Stimulated activated CD8-positive, alpha-beta memory T cell treated with anti-CD3 and anti-CD28 coated beads, Interleukin-15, amount 100 ng/mL, for 1 hour (primary cell): Measurements from ENCODE around the gene ERGIC2.
"Not testable (repeated sequence)": the region's sequence is repeated elsewhere in the genome, so short reads cannot be mapped to it uniquely, and the experiment has no call there.

Experiments used
- DNase-seq: peaks from one replicate; pipeline ENCODE4 v3.0.0-alpha.2; 2020; ENCODE audit warnings: low read depth

ERGIC2 gene

GRCh38 chr12:29380536-29381523 lies at the start of gene ERGIC2:
ERGIC2 (minus strand) TSS chr12:29381172; CDS start chr12:29371633, 9,539 bp downstream.
- DNase-seq = peak; percentile 78

GRCh38 chr12:29430716-29431044 lies 49.7 kb upstream of the ERGIC2 start:
- no peak for DNase-seq

GRCh38 chr12:29429999-29430715 lies 49.2 kb upstream of the ERGIC2 start:
- DNase-seq = no peak

- no peak for DNase-seq
Observed at GRCh38 chr12:29428633-29429032, 47.7 kb upstream of the ERGIC2 start.

- no peak for DNase-seq
Observed at GRCh38 chr12:29427964-29428363, 47.0 kb upstream of the ERGIC2 start.

- no peak for DNase-seq
Observed at GRCh38 chr12:29426498-29426897, 45.5 kb upstream of the ERGIC2 start.

GRCh38 chr12:29425722-29426121 lies 44.8 kb upstream of the ERGIC2 start:
- no peak for DNase-seq

- no peak for DNase-seq
Observed at GRCh38 chr12:29416748-29417147, 35.8 kb upstream of the ERGIC2 start.

GRCh38 chr12:29415111-29415510 lies 34.1 kb upstream of the ERGIC2 start:
- no peak for DNase-seq

- no peak for DNase-seq
Observed at GRCh38 chr12:29414368-29414767, 33.4 kb upstream of the ERGIC2 start.

- no peak for DNase-seq
Observed at GRCh38 chr12:29405561-29405960, 24.6 kb upstream of the ERGIC2 start.

- DNase-seq = no peak
Observed at GRCh38 chr12:29403991-29404390, 23.0 kb upstream of the ERGIC2 start.

- no peak for DNase-seq
Observed at GRCh38 chr12:29402437-29402836, 21.5 kb upstream of the ERGIC2 start.

- DNase-seq = no peak
Observed at GRCh38 chr12:29398495-29398894, 17.5 kb upstream of the ERGIC2 start.

- DNase-seq = no peak
Observed at GRCh38 chr12:29396774-29397173, 15.8 kb upstream of the ERGIC2 start.

- DNase-seq = no peak
Observed at GRCh38 chr12:29395356-29395755, 14.4 kb upstream of the ERGIC2 start.

- peak; percentile 9 for DNase-seq
Observed at GRCh38 chr12:29390419-29390818, 9.4 kb upstream of the ERGIC2 start.

GRCh38 chr12:29389295-29389919 lies 8.4 kb upstream of the ERGIC2 start:
- DNase-seq = no peak

- not testable (repeated sequence) for DNase-seq
Observed at GRCh38 chr12:29386084-29386680, 5.2 kb upstream of the ERGIC2 start.

GRCh38 chr12:29385194-29385593 lies 4.2 kb upstream of the ERGIC2 start:
- DNase-seq = not testable (repeated sequence)

GRCh38 chr12:29382251-29382650 lies 1.3 kb upstream of the ERGIC2 start:
- no peak for DNase-seq

GRCh38 chr12:29376118-29376517 lies 4.9 kb downstream of the ERGIC2 start:
- no peak for DNase-seq
